ENCODE measurements around the gene CALHM3.

Gene CALHM3

GRCh38 chr10:103448746-103449145 is 30.3 kb downstream of the CALHM3 start:
- DNase-seq = no peak

GRCh38 chr10:103447187-103447586 is 31.9 kb downstream of the CALHM3 start:
- no peak for DNase-seq

GRCh38 chr10:103445767-103446567 is 33.1 kb downstream of the CALHM3 start:
- DNase-seq = no peak

GRCh38 chr10:103445366-103445765 is 33.7 kb downstream of the CALHM3 start:
- DNase-seq = no peak

GRCh38 chr10:103444478-103444877 is 34.6 kb downstream of the CALHM3 start:
- DNase-seq = no peak

GRCh38 chr10:103443475-103444185 is 35.4 kb downstream of the CALHM3 start:
- DNase-seq = no peak

- DNase-seq = no peak
Measured at GRCh38 chr10:103442031-103442461, 37.0 kb downstream of the CALHM3 start.

GRCh38 chr10:103441611-103442010 is 37.4 kb downstream of the CALHM3 start:
- no peak for DNase-seq

GRCh38 chr10:103441206-103441605 is 37.8 kb downstream of the CALHM3 start:
- no peak for DNase-seq

GRCh38 chr10:103440416-103440815 is 38.6 kb downstream of the CALHM3 start:
- no peak for DNase-seq

- no peak for DNase-seq
Measured at GRCh38 chr10:103439776-103440175, 39.3 kb downstream of the CALHM3 start.

GRCh38 chr10:103433858-103434257 is 45.2 kb downstream of the CALHM3 start:
- DNase-seq = no peak

- no peak for DNase-seq
Measured at GRCh38 chr10:103431902-103432301, 47.1 kb downstream of the CALHM3 start.

- no peak for DNase-seq
Measured at GRCh38 chr10:103429647-103430046, 49.4 kb downstream of the CALHM3 start.

GRCh38 chr10:103428989-103429643 is 49.9 kb downstream of the CALHM3 start:
- DNase-seq = no peak

- no peak for DNase-seq
Measured at GRCh38 chr10:103427866-103428265, 51.2 kb downstream of the CALHM3 start.

GRCh38 chr10:103423748-103424147 is 55.3 kb downstream of the CALHM3 start:
- DNase-seq = no peak

Measured in NCI-H2171 (cell line).